Astrocyte of the cerebellum (primary cell): ENCODE data around the gene PPP1R1A.

Experiments used
- DNase-seq: peaks from one replicate; pipeline ENCODE4 v3.0.0-alpha.2; 2011; ENCODE audit warnings: low read depth
- H3K4me3 ChIP-seq: 2 replicates; pipeline ENCODE4 v1.5.1; 2011; ENCODE audit warnings: mild to moderate bottlenecking, low read depth, low read length, moderate library complexity
- in situ Hi-C: cut with HindIII; loops from 2 replicates; pipeline ENCODE4 v1.10.0; 2017; ENCODE audit warnings: low sequenced_read_pairs
- TF ChIP-seq, protein P1 (sequence below): IDR thresholded peaks from 2 replicates; pipeline ENCODE4 v1.5.1; 2012; ENCODE audit warnings: low read length, low read depth, moderate library complexity, mild to moderate bottlenecking; ENCODE audit errors: missing control alignments

The PPP1R1A gene

DNA sequence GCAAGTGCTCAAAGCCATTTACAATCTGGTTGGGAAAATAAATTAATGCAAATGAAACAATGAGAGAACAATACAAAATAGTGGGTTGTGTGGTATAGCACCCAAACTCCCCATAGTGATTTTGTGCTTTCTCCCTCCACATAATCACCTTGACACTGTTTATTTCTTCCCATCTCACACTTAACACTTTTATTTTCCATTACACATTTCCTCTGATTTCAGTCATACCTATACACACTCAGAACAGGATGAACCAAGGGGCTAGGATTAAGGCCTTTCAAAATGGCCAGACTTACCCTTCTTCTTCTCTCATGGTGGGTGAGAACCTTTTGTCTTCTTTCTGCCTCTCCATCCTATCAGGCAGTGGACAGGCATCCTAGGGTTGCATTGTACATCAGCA lies 53.0 kb downstream of the PPP1R1A start:
- TF ChIP-seq, protein P1, sequence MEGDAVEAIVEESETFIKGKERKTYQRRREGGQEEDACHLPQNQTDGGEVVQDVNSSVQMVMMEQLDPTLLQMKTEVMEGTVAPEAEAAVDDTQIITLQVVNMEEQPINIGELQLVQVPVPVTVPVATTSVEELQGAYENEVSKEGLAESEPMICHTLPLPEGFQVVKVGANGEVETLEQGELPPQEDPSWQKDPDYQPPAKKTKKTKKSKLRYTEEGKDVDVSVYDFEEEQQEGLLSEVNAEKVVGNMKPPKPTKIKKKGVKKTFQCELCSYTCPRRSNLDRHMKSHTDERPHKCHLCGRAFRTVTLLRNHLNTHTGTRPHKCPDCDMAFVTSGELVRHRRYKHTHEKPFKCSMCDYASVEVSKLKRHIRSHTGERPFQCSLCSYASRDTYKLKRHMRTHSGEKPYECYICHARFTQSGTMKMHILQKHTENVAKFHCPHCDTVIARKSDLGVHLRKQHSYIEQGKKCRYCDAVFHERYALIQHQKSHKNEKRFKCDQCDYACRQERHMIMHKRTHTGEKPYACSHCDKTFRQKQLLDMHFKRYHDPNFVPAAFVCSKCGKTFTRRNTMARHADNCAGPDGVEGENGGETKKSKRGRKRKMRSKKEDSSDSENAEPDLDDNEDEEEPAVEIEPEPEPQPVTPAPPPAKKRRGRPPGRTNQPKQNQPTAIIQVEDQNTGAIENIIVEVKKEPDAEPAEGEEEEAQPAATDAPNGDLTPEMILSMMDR = no peak
- H3K4me3 ChIP-seq = no peak overlapping the region
- no peak for DNase-seq
- in situ Hi-C loops = no loop called here

DNA sequence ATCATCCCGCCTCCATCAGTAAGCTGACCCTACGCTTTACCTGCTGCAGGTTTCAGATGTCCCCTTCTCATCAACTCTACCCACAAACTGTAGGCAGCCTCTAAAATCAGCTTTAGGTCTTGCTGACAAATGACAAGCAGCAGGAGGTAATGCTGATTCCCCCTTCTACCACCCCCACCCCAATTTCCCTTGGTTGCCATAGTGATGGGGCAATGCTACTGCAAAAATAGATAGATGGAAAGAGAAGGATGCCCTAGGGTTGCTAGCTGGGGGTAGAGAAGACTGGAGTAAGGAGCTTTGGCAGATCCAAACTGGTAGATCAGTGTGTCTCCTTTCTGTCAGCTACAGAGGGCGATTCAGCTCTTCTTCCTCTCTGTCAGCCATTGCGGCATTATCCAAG lies 58.9 kb downstream of the PPP1R1A start:
- no peak for DNase-seq
- in situ Hi-C loops = no loop called here
- TF ChIP-seq, protein P1 = no peak
- H3K4me3 ChIP-seq = no peak overlapping the region
